Skeletal muscle cell (primary cell): ENCODE measurements around the gene IL10RB.
"Not testable (repeated sequence)": the region's sequence is repeated elsewhere in the genome, so short reads cannot be mapped to it uniquely, and the experiment has no call there.

ENCODE experiments used
- DNase-seq: peaks from one replicate; pipeline ENCODE4 v3.0.0-alpha.2; 2010; ENCODE audit warnings: low read depth
- H3K4me3 ChIP-seq: 2 replicates; pipeline ENCODE4 v1.5.1; 2011; ENCODE audit warnings: low read depth, mild to moderate bottlenecking, control low read depth, low read length, moderate library complexity

Gene IL10RB

GRCh38 chr21:33321005-33321404 lies 54.8 kb downstream of the IL10RB start:
- DNase-seq, H3K4me3 ChIP-seq: not testable (repeated sequence)

- not testable (repeated sequence) for H3K4me3 ChIP-seq, DNase-seq
Measured at GRCh38 chr21:33323610-33324009, 57.4 kb downstream of the IL10RB start.

DNA sequence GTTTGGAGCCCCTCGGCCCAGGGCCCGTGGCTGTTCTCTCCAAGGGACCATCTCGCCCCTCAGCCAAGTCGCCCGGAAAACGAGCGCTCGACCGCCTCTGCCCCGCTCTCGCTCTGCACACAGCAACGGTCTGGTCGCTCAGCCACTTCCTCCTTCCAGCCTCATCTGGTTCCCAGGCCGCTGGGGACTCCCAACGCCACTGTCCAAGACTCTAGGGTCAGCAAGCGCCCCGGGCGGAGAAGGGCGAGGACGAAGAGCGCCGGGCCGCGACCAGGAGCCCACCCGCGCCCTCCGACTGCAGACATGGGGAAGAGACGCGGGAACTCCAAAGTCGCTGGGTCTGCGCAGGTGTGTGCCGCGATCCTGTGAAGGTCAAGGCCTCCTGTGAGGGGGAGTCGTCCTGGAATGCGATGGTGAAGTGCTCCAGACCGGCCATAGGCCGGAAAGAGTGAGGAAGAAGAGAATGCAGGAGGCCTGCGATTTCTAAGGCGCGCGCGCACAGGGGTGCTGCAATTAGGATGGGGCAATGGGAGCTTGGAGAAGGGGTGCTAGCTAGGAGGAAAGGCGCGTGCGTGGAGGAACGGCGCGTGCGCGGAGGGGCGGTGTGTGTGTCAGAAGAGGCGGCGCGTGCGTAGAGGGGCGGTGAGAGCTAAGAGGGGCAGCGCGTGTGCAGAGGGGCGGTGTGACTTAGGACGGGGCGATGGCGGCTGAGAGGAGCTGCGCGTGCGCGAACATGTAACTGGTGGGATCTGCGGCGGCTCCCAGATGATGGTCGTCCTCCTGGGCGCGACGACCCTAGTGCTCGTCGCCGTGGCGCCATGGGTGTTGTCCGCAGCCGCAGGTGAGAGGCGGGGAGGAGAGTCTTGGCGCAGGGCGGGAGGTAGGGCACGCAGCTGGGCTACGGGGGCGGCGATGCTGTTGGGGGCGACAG lies 58.4 kb downstream of the IL10RB start, which contains the start of gene IFNAR1:
Gene IFNAR1 (plus strand): TSS at position 680 of the 931 bp plus-strand sequence. CDS start 86 bp downstream, at position 766.
- peak within 1 kb of the TSS; percentile 93 for H3K4me3 ChIP-seq
- peak; percentile 92 for DNase-seq

- no peak for DNase-seq
- peak overlapping the region; percentile 93 for H3K4me3 ChIP-seq
Measured at GRCh38 chr21:33325222-33326067, 59.3 kb downstream of the IL10RB start.

DNA sequence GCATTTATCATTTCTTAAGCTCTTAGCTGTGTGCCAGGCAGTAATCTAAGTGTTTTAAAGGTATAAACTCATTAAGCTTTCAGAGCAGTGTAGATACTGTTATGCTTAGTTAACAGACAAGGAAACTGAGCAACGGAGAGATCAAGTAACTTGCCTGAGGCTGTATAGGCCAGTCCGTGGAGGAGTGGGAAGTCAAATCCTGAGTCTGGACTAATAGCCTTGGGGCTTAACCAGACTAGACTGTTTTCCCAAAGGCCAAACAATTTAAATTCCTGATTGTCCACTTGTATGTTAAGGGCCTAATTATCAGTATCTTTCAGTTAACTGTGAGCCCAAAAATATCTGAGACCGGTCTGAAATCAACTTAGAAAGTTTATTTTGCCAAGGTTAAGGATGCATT lies 61.2 kb downstream of the IL10RB start:
- DNase-seq: no peak
- H3K4me3 ChIP-seq: no peak overlapping the region

GRCh38 chr21:33327792-33328433 lies 61.7 kb downstream of the IL10RB start:
- DNase-seq: no peak
- no peak overlapping the region for H3K4me3 ChIP-seq

DNA sequence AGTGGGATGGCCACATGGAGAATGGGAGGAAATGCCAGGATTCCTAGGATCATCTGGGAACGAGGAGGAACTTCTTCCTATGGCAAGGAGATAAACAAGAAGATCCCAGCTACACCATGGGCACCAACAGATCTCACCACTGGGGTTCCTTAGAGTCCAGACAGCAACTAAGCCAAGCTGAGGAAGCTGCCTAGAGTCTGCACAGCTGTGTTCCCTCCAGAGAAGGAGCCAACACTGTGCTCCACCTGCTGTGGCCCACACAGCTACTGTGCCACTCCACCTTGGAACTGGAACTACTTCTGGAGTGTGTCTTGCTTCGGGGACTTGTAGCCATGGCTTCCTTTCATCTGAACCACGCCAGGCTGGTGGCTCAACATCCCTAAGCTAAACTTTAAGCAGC lies 64.6 kb downstream of the IL10RB start:
- no peak for DNase-seq

DNA sequence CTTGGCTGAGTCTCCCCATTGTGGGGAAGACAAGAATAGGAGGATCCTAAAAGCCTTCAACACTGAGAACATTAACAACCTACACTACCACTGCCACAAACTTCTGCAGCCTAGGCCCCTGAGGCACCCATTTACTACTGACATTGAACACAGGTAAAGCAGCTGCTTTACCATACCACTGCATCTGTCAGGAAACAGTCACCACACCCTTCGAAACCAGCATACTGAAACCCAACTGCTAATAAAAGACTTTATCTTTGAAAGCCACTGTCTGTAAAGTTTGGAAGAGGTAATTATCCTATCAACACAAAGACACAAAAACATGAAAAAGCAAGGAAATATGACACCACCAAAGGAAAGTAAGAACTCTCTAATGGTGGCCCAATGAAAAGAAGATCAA lies 66.0 kb downstream of the IL10RB start:
- no peak overlapping the region for H3K4me3 ChIP-seq
- DNase-seq: no peak

More for the DNA sequence above, 64.6 kb downstream of the IL10RB start:
- no peak overlapping the region for H3K4me3 ChIP-seq

DNA sequence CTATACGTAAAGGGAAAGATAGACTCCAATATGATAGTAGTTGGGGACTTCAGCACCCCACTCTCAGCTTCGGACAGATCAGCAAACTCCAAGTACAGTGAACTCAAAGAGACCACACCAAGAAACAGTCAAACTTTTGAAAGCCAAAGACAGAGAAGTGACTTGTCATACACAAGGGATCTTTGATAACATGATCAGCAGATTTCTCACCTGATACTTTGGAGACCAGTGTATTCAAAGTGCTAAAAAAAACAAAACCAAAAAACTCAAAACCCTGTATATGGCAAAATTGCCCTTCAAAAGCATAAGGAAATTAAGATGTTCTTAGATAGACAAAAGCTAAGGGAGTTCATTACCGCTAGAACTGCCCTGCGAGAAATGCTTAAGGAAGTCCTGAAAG lies 68.0 kb downstream of the IL10RB start:
- no peak overlapping the region for H3K4me3 ChIP-seq
- DNase-seq: no peak

GRCh38 chr21:33334824-33335223 lies 68.7 kb downstream of the IL10RB start:
- H3K4me3 ChIP-seq: no peak overlapping the region
- no peak for DNase-seq

DNA sequence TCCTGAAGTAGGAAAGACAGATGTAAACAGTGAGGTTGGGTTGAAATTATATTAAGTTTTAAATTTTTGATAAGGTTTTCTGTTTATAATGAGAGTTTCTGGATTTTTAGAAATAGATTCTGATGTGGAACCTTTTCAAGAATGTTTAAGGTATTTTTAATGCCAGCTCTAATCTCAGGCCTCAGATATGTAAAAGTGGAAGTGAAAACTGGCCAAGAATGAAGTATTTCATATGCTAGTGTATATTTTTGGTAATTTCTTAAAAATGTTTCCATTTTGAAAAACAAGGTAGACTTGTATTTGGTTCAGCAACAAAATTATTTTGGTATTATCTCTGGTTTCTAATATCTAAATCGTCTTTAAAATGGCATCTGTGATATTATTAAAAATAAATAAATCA lies 73.0 kb downstream of the IL10RB start:
- no peak for DNase-seq
- no peak overlapping the region for H3K4me3 ChIP-seq

DNA sequence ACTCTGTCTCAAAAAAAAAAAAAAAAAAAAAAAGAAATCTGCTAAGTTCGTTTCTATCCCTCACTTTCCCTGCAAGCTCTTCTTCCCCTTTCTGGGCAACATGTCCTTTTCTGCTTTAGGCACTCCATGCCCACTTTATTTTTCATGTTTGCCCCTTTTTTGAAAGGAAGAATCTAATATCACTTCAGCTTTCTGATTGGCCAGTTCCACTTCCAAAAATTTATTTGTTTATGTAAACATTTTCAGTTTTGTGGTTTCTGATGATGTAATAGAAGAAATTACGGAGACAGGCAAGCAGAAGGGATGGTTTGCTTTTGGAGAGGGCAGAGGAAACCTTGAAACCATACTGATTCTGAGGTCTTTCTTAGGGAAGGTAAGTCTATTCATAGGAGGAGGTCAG lies 73.8 kb downstream of the IL10RB start:
- no peak for DNase-seq

GRCh38 chr21:33345751-33346238 lies 79.6 kb downstream of the IL10RB start:
- no peak overlapping the region for H3K4me3 ChIP-seq

More for the DNA sequence above, 73.8 kb downstream of the IL10RB start:
- H3K4me3 ChIP-seq: no peak overlapping the region

More at GRCh38 chr21:33345751-33346238, 79.6 kb downstream of the IL10RB start:
- DNase-seq: no peak
